Activated naive CD8-positive, alpha-beta T cell (primary cell): Measurements from ENCODE around the gene PRCP.
"Not testable (repeated sequence)": the region's sequence is repeated elsewhere in the genome, so short reads cannot be mapped to it uniquely, and the experiment has no call there.

Experiments
- H3K27ac Mint-ChIP-seq: one replicate; pipeline ENCODE4 v1.8.0; 2021; ENCODE audit warnings: mixed read lengths
- H3K27me3 Mint-ChIP-seq: one replicate; pipeline ENCODE4 v1.8.0; 2021; ENCODE audit warnings: mixed read lengths
- H3K36me3 Mint-ChIP-seq: one replicate; pipeline ENCODE4 v1.8.0; 2021; ENCODE audit warnings: mixed read lengths
- H3K4me1 Mint-ChIP-seq: one replicate; pipeline ENCODE4 v1.8.0; 2021; ENCODE audit warnings: low read depth, mixed read lengths
- H3K4me3 Mint-ChIP-seq: one replicate; pipeline ENCODE4 v1.8.0; 2021; ENCODE audit warnings: mild to moderate bottlenecking, mixed read lengths
- H3K9me3 Mint-ChIP-seq: one replicate; pipeline ENCODE4 v1.8.0; 2021; ENCODE audit warnings: low read depth, mixed read lengths

The PRCP gene

GRCh38 chr11:82900277-82901164 is at the start of gene PRCP:
TSS of gene PRCP (minus strand) at chr11:82900430. CDS start at chr11:82900402, 28 bp downstream.
- Mint-ChIP-seq H3K27me3 (no peaks in the 10 kb centered on the region), H3K4me1 (peaks cover 60% of the 10 kb centered on the region), H3K27ac (peak within 1 kb of the TSS; percentile 100), H3K4me3 (peak within 1 kb of the TSS; percentile 100), H3K36me3 (peaks cover 2% of the 10 kb centered on the region), H3K9me3 (no peaks in the 10 kb centered on the region)

- no peak overlapping the region for H3K4me3 Mint-ChIP-seq
- peaks cover 22% of the 10 kb centered on the region for H3K9me3 Mint-ChIP-seq
- peaks cover 6% of the 10 kb centered on the region for H3K4me1 Mint-ChIP-seq
- H3K27me3 Mint-ChIP-seq: no peaks in the 10 kb centered on the region
- H3K36me3 Mint-ChIP-seq: peaks cover 25% of the 10 kb centered on the region
- H3K27ac Mint-ChIP-seq: no peak overlapping the region
Observed at GRCh38 chr11:82949352-82949751, 49.1 kb upstream of the PRCP start.

GRCh38 chr11:82945682-82946081 is 45.5 kb upstream of the PRCP start:
- Mint-ChIP-seq H3K4me3 (no peak overlapping the region), H3K9me3 (peaks cover 22% of the 10 kb centered on the region), H3K27me3 (no peaks in the 10 kb centered on the region), H3K4me1 (peaks cover 11% of the 10 kb centered on the region), H3K36me3 (peaks cover 26% of the 10 kb centered on the region), H3K27ac (no peak overlapping the region)

GRCh38 chr11:82945041-82945440 is 44.8 kb upstream of the PRCP start:
- not testable (repeated sequence) for H3K27me3 Mint-ChIP-seq, H3K4me3 Mint-ChIP-seq
- peaks cover 23% of the 10 kb centered on the region for H3K9me3 Mint-ChIP-seq
- peaks cover 13% of the 10 kb centered on the region for H3K4me1 Mint-ChIP-seq
- H3K36me3 Mint-ChIP-seq: peaks cover 27% of the 10 kb centered on the region
- H3K27ac Mint-ChIP-seq: peak overlapping the region; percentile 18

- H3K27me3 Mint-ChIP-seq: no peaks in the 10 kb centered on the region
- H3K9me3 Mint-ChIP-seq: peaks cover 19% of the 10 kb centered on the region
- peaks cover 24% of the 10 kb centered on the region for H3K36me3 Mint-ChIP-seq
- no peak overlapping the region for H3K27ac Mint-ChIP-seq
- peaks cover 16% of the 10 kb centered on the region for H3K4me1 Mint-ChIP-seq
- H3K4me3 Mint-ChIP-seq: no peak overlapping the region
Observed at GRCh38 chr11:82944198-82944597, 44.0 kb upstream of the PRCP start.

- Mint-ChIP-seq H3K4me1 (peaks cover 16% of the 10 kb centered on the region), H3K9me3 (peaks cover 13% of the 10 kb centered on the region), H3K36me3 (peaks cover 23% of the 10 kb centered on the region)
- not testable (repeated sequence) for H3K27ac Mint-ChIP-seq, H3K4me3 Mint-ChIP-seq, H3K27me3 Mint-ChIP-seq
Observed at GRCh38 chr11:82943430-82943829, 43.2 kb upstream of the PRCP start.

GRCh38 chr11:82942376-82942775 is 42.1 kb upstream of the PRCP start:
- peaks cover 13% of the 10 kb centered on the region for H3K9me3 Mint-ChIP-seq
- peaks cover 23% of the 10 kb centered on the region for H3K36me3 Mint-ChIP-seq
- peaks cover 13% of the 10 kb centered on the region for H3K4me1 Mint-ChIP-seq
- H3K4me3 Mint-ChIP-seq: no peak overlapping the region
- H3K27me3 Mint-ChIP-seq: no peaks in the 10 kb centered on the region
- H3K27ac Mint-ChIP-seq: no peak overlapping the region

GRCh38 chr11:82939456-82939855 is 39.2 kb upstream of the PRCP start:
- Mint-ChIP-seq H3K36me3 (peaks cover 31% of the 10 kb centered on the region), H3K4me3 (no peak overlapping the region), H3K27me3 (no peaks in the 10 kb centered on the region), H3K4me1 (peaks cover 12% of the 10 kb centered on the region), H3K9me3 (peaks cover 13% of the 10 kb centered on the region), H3K27ac (no peak overlapping the region)

GRCh38 chr11:82937554-82937953 is 37.3 kb upstream of the PRCP start:
- Mint-ChIP-seq H3K4me1 (peaks cover 19% of the 10 kb centered on the region), H3K36me3 (peaks cover 38% of the 10 kb centered on the region), H3K9me3 (peaks cover 13% of the 10 kb centered on the region), H3K27ac (no peak overlapping the region), H3K4me3 (no peak overlapping the region), H3K27me3 (no peaks in the 10 kb centered on the region)

- Mint-ChIP-seq H3K36me3 (peaks cover 38% of the 10 kb centered on the region), H3K27ac (no peak overlapping the region), H3K4me3 (no peak overlapping the region), H3K9me3 (peaks cover 7% of the 10 kb centered on the region), H3K4me1 (peaks cover 27% of the 10 kb centered on the region), H3K27me3 (no peaks in the 10 kb centered on the region)
Observed at GRCh38 chr11:82936261-82936660, 36.0 kb upstream of the PRCP start.

GRCh38 chr11:82932564-82932963 is 32.3 kb upstream of the PRCP start:
- Mint-ChIP-seq H3K36me3 (peaks cover 33% of the 10 kb centered on the region), H3K27ac (peak overlapping the region; percentile 28), H3K9me3 (no peaks in the 10 kb centered on the region)

GRCh38 chr11:82930734-82931133 is 30.5 kb upstream of the PRCP start:
- Mint-ChIP-seq H3K27me3 (no peaks in the 10 kb centered on the region), H3K9me3 (no peaks in the 10 kb centered on the region), H3K4me1 (peaks cover 54% of the 10 kb centered on the region), H3K4me3 (no peak overlapping the region), H3K27ac (no peak overlapping the region), H3K36me3 (peaks cover 29% of the 10 kb centered on the region)

More at GRCh38 chr11:82932564-82932963, 32.3 kb upstream of the PRCP start:
- no peaks in the 10 kb centered on the region for H3K27me3 Mint-ChIP-seq
- H3K4me3 Mint-ChIP-seq: no peak overlapping the region
- peaks cover 46% of the 10 kb centered on the region for H3K4me1 Mint-ChIP-seq

GRCh38 chr11:82930229-82930628 is 30.0 kb upstream of the PRCP start:
- Mint-ChIP-seq H3K27ac (no peak overlapping the region), H3K36me3 (peaks cover 27% of the 10 kb centered on the region), H3K9me3 (no peaks in the 10 kb centered on the region), H3K4me3 (no peak overlapping the region), H3K27me3 (no peaks in the 10 kb centered on the region), H3K4me1 (peaks cover 54% of the 10 kb centered on the region)

GRCh38 chr11:82929121-82929520 is 28.9 kb upstream of the PRCP start:
- Mint-ChIP-seq H3K27ac (no peak overlapping the region), H3K27me3 (no peaks in the 10 kb centered on the region), H3K4me3 (no peak overlapping the region), H3K36me3 (peaks cover 24% of the 10 kb centered on the region), H3K9me3 (no peaks in the 10 kb centered on the region), H3K4me1 (peaks cover 56% of the 10 kb centered on the region)

- Mint-ChIP-seq H3K4me3 (no peak overlapping the region), H3K36me3 (peaks cover 17% of the 10 kb centered on the region), H3K27ac (peak overlapping the region; percentile 28), H3K27me3 (no peaks in the 10 kb centered on the region), H3K4me1 (peaks cover 60% of the 10 kb centered on the region), H3K9me3 (no peaks in the 10 kb centered on the region)
Observed at GRCh38 chr11:82927264-82927880, 27.1 kb upstream of the PRCP start.
